BE2C (cell line): ENCODE data around the gene NANOG.
A peak's percentile ranks its signal among the peaks of the same experiment; 100 is the strongest.
"Not testable (repeated sequence)": the region's sequence is repeated elsewhere in the genome, so short reads cannot be mapped to it uniquely, and the experiment has no call there.

Experiments
- DNase-seq: peaks from one replicate; pipeline ENCODE4 v3.0.0-alpha.2; 2020
- H3K27me3 ChIP-seq: fragments of 250-450 bp; sonication (Bioruptor Pico); 2 replicates; pipeline ENCODE4 v1.5.1; 2020; ENCODE audit warnings: mild to moderate bottlenecking
- H3K36me3 ChIP-seq: fragments of 250-450 bp; sonication (Bioruptor Pico); 2 replicates; pipeline ENCODE4 v1.5.1; 2020; ENCODE audit warnings: mild to moderate bottlenecking
- H3K4me1 ChIP-seq: fragments of 250-450 bp; sonication (Bioruptor Pico); 2 replicates; pipeline ENCODE4 v1.5.1; 2020
- H3K4me3 ChIP-seq: 2 replicates; pipeline ENCODE4 v1.5.1; 2011; ENCODE audit warnings: low read depth, low read length
- H3K9me3 ChIP-seq: fragments of 250-450 bp; sonication (Bioruptor Pico); 2 replicates; pipeline ENCODE4 v1.5.1; 2020
- TF ChIP-seq, protein P1 (sequence below): IDR thresholded peaks from 2 replicates; pipeline ENCODE4 v1.5.1; 2012; ENCODE audit warnings: mild to moderate bottlenecking, low read depth, low read length

Gene NANOG

DNA sequence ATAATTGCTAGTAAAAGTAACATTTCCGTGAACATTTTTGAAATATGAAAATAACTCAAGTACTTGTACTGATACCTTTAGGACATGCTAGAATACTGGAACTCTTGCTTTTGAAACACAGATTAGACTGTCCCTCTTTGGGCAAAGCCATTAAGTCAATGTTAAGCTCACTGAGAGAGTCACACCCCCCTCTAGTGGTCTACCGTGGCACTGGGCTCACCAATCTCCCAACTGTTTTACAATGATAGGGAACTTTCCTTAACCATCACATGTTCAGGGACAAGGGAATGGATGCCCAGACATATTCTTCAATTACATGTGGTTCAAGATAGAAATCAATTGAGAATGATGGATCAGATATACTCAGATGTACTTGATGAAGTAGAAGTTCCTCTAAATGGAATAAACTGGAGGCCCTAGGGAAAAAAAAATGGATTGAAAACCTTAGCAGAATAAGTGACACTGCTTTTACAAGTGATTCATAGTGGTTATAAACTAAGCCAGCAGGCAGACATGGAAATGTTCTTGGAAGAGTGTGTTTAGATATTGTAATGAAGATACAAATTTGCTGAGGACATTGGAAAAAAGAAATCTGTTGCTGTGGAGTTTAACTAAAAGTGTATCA lies 17.8 kb downstream of the NANOG start:
- H3K4me3 ChIP-seq: no peak overlapping the region
- TF ChIP-seq, protein P1, sequence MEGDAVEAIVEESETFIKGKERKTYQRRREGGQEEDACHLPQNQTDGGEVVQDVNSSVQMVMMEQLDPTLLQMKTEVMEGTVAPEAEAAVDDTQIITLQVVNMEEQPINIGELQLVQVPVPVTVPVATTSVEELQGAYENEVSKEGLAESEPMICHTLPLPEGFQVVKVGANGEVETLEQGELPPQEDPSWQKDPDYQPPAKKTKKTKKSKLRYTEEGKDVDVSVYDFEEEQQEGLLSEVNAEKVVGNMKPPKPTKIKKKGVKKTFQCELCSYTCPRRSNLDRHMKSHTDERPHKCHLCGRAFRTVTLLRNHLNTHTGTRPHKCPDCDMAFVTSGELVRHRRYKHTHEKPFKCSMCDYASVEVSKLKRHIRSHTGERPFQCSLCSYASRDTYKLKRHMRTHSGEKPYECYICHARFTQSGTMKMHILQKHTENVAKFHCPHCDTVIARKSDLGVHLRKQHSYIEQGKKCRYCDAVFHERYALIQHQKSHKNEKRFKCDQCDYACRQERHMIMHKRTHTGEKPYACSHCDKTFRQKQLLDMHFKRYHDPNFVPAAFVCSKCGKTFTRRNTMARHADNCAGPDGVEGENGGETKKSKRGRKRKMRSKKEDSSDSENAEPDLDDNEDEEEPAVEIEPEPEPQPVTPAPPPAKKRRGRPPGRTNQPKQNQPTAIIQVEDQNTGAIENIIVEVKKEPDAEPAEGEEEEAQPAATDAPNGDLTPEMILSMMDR: peak; percentile 97
- no peaks in the 10 kb centered on the region for H3K4me1 ChIP-seq
- H3K36me3 ChIP-seq: no peaks in the 10 kb centered on the region
- H3K9me3 ChIP-seq: no peaks in the 10 kb centered on the region
- DNase-seq: peak; percentile 76
- H3K27me3 ChIP-seq: no peaks in the 10 kb centered on the region; the same call in 1 of the 2 replicates

DNA sequence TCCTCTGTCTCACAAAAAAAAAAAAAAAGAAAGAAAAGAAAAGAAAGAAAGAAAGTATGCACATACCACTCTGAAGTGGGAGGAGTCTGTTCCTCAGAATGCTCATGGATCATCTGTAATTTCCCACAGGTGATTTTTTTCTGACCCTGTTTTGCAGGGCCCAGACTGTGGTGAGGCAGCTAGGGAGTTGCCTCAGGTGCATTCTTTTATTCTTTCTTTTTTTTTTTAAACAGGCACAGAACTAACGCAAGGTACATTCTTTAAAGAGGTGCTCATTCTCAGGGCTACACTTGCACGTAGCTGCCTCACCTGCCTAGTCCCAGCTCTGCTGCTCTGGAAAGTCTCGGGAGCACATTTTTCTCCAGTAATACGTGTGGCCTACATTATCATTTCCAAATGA lies 36.6 kb downstream of the NANOG start:
- not testable (repeated sequence) for H3K27me3 ChIP-seq, H3K36me3 ChIP-seq, H3K4me3 ChIP-seq, H3K9me3 ChIP-seq, DNase-seq, H3K4me1 ChIP-seq

DNA sequence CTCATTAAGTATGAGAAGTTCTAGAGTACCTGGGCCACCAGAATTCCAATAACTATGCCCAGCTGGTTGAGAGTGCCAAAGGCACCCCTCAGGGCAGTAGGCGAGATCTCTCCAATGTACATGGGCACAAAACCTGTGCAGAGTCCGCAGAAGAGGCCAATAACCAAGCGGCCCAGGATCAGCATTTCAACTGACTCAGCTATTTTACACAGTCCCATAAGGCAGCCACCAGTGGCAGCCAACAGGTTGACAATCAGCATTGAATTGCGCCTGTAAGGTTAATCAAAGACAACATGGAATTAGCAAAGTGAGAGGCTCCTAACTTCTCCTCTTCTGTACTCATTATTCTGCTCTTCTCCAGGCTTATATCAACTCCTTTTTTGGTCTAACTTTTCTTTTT lies 40.5 kb downstream of the NANOG start:
- not testable (repeated sequence) for H3K27me3 ChIP-seq, H3K4me3 ChIP-seq, H3K36me3 ChIP-seq, H3K9me3 ChIP-seq, DNase-seq, H3K4me1 ChIP-seq

DNA sequence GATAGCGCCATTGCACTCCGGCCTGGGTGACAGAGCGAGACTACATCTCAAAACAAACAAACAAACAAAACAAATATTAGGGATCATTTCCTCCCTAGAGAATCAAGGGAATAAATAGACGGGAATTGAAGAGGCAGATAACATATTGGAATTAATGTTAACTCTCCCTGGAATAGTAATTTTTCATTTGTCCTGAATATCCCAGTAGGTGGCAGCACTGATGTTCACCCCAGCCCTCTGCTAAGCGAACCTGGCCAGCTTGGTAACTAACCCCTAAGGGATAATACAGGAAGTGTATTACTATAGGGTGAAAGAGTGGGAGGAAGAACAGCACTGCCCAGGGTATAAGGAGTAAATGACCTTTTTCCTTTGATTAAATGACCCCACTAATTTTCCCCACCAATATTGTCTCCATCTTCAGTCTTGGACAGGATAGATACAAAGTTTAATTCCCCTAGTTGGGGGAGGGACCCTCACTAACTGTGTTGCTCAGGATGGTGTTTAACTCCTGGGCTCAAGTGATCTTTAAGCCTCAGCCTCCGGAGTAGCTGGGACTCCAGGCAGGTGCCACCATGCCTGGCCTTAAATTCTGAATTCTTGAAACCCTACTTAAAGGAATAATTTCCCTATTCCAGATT lies 43.0 kb downstream of the NANOG start:
- H3K9me3 ChIP-seq: no peaks in the 10 kb centered on the region
- TF ChIP-seq, protein P1: peak; percentile 63
- H3K36me3 ChIP-seq: no peaks in the 10 kb centered on the region
- no peaks in the 10 kb centered on the region for H3K27me3 ChIP-seq
- peak; percentile 40 for DNase-seq
- H3K4me3 ChIP-seq: no peak overlapping the region
- no peaks in the 10 kb centered on the region for H3K4me1 ChIP-seq

DNA sequence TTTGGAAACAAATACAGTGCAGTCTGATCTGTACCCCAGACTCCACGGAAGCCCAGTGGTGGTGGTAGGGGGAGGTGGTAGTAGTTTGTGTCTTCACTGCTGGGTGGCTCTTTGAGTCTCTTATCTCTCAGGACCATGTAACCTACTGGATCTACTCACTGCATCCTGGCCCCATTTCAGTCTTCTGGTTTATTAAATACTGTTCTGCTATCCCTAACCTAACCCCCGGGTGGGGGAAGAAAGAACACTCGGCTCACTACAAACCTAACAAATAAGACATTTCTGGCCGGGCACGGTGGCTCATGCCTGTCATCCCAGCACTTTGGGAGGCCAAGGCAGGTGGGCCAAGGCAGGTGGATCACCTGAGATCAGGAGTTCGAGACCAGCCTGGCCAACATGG lies 44.0 kb downstream of the NANOG start:
- not testable (repeated sequence) for H3K36me3 ChIP-seq, H3K4me1 ChIP-seq, H3K27me3 ChIP-seq

DNA sequence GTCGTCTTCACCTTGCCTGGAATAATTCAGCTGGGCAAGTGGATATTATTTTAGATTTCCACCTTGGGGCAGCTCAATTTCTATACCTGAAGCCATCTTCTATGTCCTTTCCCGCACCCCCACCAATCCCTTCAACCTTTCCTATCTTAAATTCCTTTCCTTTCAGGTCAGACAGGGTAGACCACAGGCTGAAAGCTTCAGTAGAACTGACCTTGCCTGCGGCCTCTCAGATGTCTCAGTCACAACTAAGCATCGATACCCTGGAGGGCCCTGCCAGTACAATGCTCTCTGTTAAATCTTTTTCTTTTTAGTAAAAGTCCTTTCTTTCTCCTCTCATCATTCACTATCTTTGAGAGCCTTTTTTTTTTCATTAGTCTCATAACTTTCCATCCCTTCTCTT lies 44.6 kb downstream of the NANOG start:
- TF ChIP-seq, protein P1: no peak
- H3K36me3 ChIP-seq: no peaks in the 10 kb centered on the region
- H3K4me1 ChIP-seq: no peaks in the 10 kb centered on the region

More for the DNA sequence above, 44.0 kb downstream of the NANOG start:
- not testable (repeated sequence) for DNase-seq, H3K4me3 ChIP-seq, H3K9me3 ChIP-seq

DNA sequence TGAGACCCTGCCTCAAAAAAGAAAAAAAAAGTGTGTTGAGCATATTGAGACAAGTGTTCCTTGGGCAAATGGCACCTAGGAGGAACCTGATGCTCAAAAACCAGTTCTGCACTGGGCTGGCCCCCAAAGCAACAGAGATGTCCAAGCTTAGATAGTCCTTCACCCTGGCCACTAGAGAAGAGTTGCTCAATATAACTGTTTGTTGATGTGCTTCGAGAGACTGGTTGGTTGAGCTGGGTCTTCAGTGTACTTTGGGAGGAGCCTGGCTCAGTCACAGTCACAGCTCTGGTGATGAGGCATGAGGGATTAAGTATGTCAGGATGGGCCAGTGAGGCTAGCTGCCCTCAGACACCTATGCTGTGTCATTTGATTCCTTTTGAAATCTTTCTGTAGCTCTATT lies 45.5 kb downstream of the NANOG start:
- no peaks in the 10 kb centered on the region for H3K36me3 ChIP-seq
- TF ChIP-seq, protein P1: no peak
- H3K9me3 ChIP-seq: no peaks in the 10 kb centered on the region
- no peak overlapping the region for H3K4me3 ChIP-seq
- no peaks in the 10 kb centered on the region for H3K4me1 ChIP-seq
- H3K27me3 ChIP-seq: no peaks in the 10 kb centered on the region
- no peak for DNase-seq

More for the DNA sequence above, 44.6 kb downstream of the NANOG start:
- H3K27me3 ChIP-seq: no peaks in the 10 kb centered on the region
- H3K9me3 ChIP-seq: no peaks in the 10 kb centered on the region
- H3K4me3 ChIP-seq: no peak overlapping the region
- DNase-seq: no peak
